Astrocyte (in vitro differentiated cells and primary cell): Measurements from ENCODE around the gene ARG2. TPM values are rescaled to one million over a fixed set of nuclear protein-coding genes. Genes with fewer than 3 reads are reported as not detected.
"Not testable (repeated sequence)": the region's sequence is repeated elsewhere in the genome, so short reads cannot be mapped to it uniquely, and the experiment has no call there.

Experiments
- DNase-seq: peaks from one replicate; pipeline ENCODE4 v3.0.0-alpha.2; 2010; ENCODE audit warnings: low read depth
- FAIRE-seq: peaks from 2 replicates; lab custom pipeline; 2011; peaks lifted over from hg19 to GRCh38; lab: Jason Lieb, UNC
- H2AFZ ChIP-seq: 2 replicates; pipeline ENCODE4 v1.6.0; 2012; ENCODE audit warnings: low read depth, low read length, inconsistent platforms
- H3K27ac ChIP-seq: 2 replicates; pipeline ENCODE4 v1.5.1; 2011; ENCODE audit warnings: low read depth, low read length, inconsistent platforms
- H3K27me3 ChIP-seq: 2 replicates; pipeline ENCODE4 v1.6.0; 2011; ENCODE audit warnings: low read length, inconsistent platforms; ENCODE audit not compliant: insufficient read depth
- H3K36me3 ChIP-seq: 2 replicates; pipeline ENCODE4 v1.5.1; 2011; ENCODE audit warnings: low read length, inconsistent platforms; ENCODE audit not compliant: insufficient read depth
- H3K4me1 ChIP-seq: 2 replicates; pipeline ENCODE4 v1.5.1; 2011; ENCODE audit warnings: low read length, inconsistent platforms; ENCODE audit not compliant: insufficient read depth
- H3K4me2 ChIP-seq: 2 replicates; pipeline ENCODE4 v1.6.0; 2012; ENCODE audit warnings: low read length, inconsistent platforms
- H3K4me3 ChIP-seq: 2 replicates; pipeline ENCODE4 v1.5.1; 2011; ENCODE audit warnings: low read depth, mild to moderate bottlenecking, low read length, inconsistent platforms; ENCODE audit not compliant: insufficient read depth
- H3K79me2 ChIP-seq: 2 replicates; pipeline ENCODE4 v1.6.0; 2012; ENCODE audit warnings: mild to moderate bottlenecking, low read length, inconsistent platforms; ENCODE audit not compliant: insufficient read depth
- H3K9ac ChIP-seq: 2 replicates; pipeline ENCODE4 v1.6.0; 2012; ENCODE audit warnings: mild to moderate bottlenecking, low read length, inconsistent platforms
- H3K9me3 ChIP-seq: 2 replicates; pipeline ENCODE4 v1.5.1; 2012; ENCODE audit warnings: low read depth, mild to moderate bottlenecking, low read length, inconsistent platforms; ENCODE audit not compliant: insufficient read depth
- H4K20me1 ChIP-seq: 2 replicates; pipeline ENCODE4 v1.6.0; 2012; ENCODE audit warnings: low read length, inconsistent platforms; ENCODE audit not compliant: insufficient read depth
- H3K27ac Mint-ChIP-seq: one replicate; pipeline ENCODE4 v1.8.0; 2021; ENCODE audit warnings: mild to moderate bottlenecking, mixed read lengths; ENCODE audit not compliant: unreplicated experiment
- H3K27me3 Mint-ChIP-seq: one replicate; pipeline ENCODE4 v1.8.0; 2021; ENCODE audit warnings: low read depth, mixed read lengths; ENCODE audit not compliant: unreplicated experiment
- H3K36me3 Mint-ChIP-seq: one replicate; pipeline ENCODE4 v1.8.0; 2021; ENCODE audit warnings: low read depth, mixed read lengths; ENCODE audit not compliant: unreplicated experiment
- H3K4me1 Mint-ChIP-seq: one replicate; pipeline ENCODE4 v1.8.0; 2021; ENCODE audit warnings: low read depth, mixed read lengths; ENCODE audit not compliant: unreplicated experiment
- H3K4me3 Mint-ChIP-seq: one replicate; pipeline ENCODE4 v1.8.0; 2021; ENCODE audit warnings: mild to moderate bottlenecking, moderate library complexity, mixed read lengths; ENCODE audit not compliant: unreplicated experiment
- H3K9me3 Mint-ChIP-seq: one replicate; pipeline ENCODE4 v1.8.0; 2021; ENCODE audit warnings: mild to moderate bottlenecking, mixed read lengths; ENCODE audit not compliant: unreplicated experiment
- EZH2 ChIP-seq: IDR thresholded peaks from 2 replicates; pipeline ENCODE4 v1.6.1; 2012; ENCODE audit warnings: mild to moderate bottlenecking, low read length, inconsistent platforms; ENCODE audit not compliant: insufficient read depth
- total RNA-seq: library from RNA; stranded (reverse); gene quantifications from 2 replicates; pipeline ENCODE4 v1.2.1, GENCODE V29; 2021
- TF ChIP-seq, protein P1 (sequence below): IDR thresholded peaks from 2 replicates; pipeline ENCODE4 v1.5.1; 2011; ENCODE audit warnings: low read depth, mild to moderate bottlenecking, inconsistent platforms, low read length, moderate library complexity; ENCODE audit not compliant: insufficient read depth

ARG2 gene
- total RNA-seq, 1 donor from 2014 or later: 11.6 TPM

DNA sequence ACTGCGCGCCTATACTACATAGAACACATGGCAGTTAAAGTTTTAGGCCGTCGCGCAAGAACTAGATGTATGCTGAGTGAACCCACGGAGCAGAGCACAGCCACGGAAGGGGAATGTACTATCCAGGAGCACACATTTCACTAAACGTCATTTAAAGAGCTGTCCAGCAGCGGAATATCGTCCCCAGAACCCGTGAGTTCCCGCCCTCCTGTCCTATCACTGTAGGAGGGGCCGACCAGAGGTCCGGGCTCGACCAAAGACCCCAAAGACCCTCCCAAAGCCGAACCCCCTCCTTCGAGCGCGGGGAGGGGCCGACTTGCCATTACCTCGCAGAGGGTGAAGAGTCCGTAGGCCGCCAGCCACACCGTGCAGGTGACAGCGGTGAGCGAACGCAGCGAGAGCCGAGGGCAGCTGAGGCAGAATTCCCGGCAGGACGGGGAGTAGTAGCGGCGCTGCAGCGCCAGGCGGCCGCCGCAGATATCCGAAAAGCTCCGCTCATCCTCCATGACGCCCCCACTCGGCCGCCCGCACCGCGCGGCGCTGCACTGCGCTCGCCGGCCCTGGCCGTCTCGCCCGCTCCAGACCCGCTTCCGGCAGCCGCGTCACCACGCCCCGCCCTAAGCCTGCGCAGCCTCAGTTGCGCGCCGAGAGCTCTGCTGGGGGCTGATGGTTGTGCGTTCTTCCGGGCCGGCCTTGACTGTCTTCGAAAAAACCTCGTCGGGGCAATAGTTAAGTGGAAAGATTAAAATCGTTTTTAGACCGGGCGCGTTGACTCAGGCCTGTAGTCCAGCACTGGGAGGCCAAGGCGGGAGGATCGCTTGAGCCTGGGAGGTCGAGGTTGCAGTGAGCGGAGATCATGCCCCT is 19.8 kb upstream of the ARG2 start, which contains the start of gene PIGH:
Gene PIGH, minus strand, starts transcription at position 571 of the 864 bp plus-strand sequence. Its CDS starts 65 bp downstream, at position 506.
- DNase-seq: peak; percentile 65
- Mint-ChIP-seq H3K9me3 (no peaks in the 10 kb centered on the region), H3K4me1 (no peaks in the 10 kb centered on the region), H3K27me3 (no peaks in the 10 kb centered on the region), H3K4me3 (peak within 1 kb of the TSS; percentile 93), H3K36me3 (no peaks in the 10 kb centered on the region), H3K27ac (peak within 1 kb of the TSS; percentile 89)
- no peak for FAIRE-seq
- Histone ChIP-seq H3K4me3 (peak within 1 kb of the TSS; percentile 83), H3K36me3 (peaks cover 3% of the 10 kb centered on the region), H3K4me1 (no peaks in the 10 kb centered on the region), H4K20me1 (peaks cover 9% of the 10 kb centered on the region), H3K27me3 (no peaks in the 10 kb centered on the region), H3K79me2 (no peaks in the 10 kb centered on the region), H3K9ac (peak within 1 kb of the TSS; percentile 82), H3K9me3 (no peaks in the 10 kb centered on the region), H2AFZ (peak within 1 kb of the TSS; percentile 94), H3K4me2 (peak within 1 kb of the TSS; percentile 84), H3K27ac (peak within 1 kb of the TSS; percentile 49)
- TF ChIP-seq, protein P1, sequence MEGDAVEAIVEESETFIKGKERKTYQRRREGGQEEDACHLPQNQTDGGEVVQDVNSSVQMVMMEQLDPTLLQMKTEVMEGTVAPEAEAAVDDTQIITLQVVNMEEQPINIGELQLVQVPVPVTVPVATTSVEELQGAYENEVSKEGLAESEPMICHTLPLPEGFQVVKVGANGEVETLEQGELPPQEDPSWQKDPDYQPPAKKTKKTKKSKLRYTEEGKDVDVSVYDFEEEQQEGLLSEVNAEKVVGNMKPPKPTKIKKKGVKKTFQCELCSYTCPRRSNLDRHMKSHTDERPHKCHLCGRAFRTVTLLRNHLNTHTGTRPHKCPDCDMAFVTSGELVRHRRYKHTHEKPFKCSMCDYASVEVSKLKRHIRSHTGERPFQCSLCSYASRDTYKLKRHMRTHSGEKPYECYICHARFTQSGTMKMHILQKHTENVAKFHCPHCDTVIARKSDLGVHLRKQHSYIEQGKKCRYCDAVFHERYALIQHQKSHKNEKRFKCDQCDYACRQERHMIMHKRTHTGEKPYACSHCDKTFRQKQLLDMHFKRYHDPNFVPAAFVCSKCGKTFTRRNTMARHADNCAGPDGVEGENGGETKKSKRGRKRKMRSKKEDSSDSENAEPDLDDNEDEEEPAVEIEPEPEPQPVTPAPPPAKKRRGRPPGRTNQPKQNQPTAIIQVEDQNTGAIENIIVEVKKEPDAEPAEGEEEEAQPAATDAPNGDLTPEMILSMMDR: peak; percentile 28
- TF ChIP-seq EZH2: no peak

DNA sequence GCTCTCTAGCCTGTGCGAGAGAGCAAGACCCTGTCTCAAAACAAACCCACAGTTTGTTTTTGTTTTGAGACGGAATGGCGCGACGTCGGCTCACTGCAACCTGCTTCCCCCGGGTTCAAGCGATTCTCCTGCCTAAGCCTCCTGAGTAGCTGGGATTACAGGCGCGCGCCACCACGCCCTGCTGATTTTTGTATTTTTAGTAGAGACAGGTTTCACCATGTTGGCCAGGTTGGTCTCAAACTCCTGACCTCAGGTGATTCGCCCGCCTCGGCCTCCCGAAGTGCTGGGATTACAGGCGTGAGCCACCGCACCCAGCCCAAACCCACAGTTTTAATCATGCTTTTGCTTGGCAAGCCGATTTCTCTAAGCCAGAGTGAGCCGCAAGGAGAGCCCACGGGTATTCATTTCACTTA is 19.2 kb upstream of the ARG2 start:
- not testable (repeated sequence) for FAIRE-seq, H4K20me1 ChIP-seq, H3K36me3 Mint-ChIP-seq, H3K9me3 Mint-ChIP-seq, H3K79me2 ChIP-seq, DNase-seq, H3K4me1 Mint-ChIP-seq, H3K4me1 ChIP-seq, H3K36me3 ChIP-seq, H3K9me3 ChIP-seq, H3K27me3 ChIP-seq, H3K27me3 Mint-ChIP-seq
- H3K27ac ChIP-seq: peak overlapping the region; percentile 49
- peak overlapping the region; percentile 82 for H3K9ac ChIP-seq
- Mint-ChIP-seq H3K27ac (peak overlapping the region; percentile 89), H3K4me3 (peak overlapping the region; percentile 93)
- H2AFZ ChIP-seq: peak overlapping the region; percentile 94
- H3K4me2 ChIP-seq: peak overlapping the region; percentile 84
- H3K4me3 ChIP-seq: peak overlapping the region; percentile 83

DNA sequence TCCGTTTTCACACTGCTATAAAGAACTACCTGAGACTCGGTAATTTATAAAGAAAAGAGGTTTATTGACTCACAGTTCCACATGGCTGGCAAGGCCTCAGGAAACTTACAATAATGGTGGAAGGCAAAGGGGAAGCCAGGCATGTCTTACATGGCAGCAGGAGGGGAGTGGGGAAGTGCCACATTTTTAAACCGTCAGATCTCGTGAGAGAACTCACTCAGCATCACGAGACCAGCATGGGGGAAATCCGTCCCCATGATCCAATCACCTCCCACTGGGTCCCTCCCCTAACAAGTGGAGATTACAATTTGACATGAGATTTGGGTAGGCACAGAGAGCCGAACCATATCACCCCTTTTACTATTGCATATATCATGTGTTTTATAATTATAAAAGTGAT is 17.6 kb upstream of the ARG2 start:
- no peaks in the 10 kb centered on the region for H3K4me1 Mint-ChIP-seq
- no peaks in the 10 kb centered on the region for H3K9me3 Mint-ChIP-seq
- FAIRE-seq (no peak), DNase-seq (no peak)
- Histone ChIP-seq H3K79me2 (no peaks in the 10 kb centered on the region), H4K20me1 (peaks cover 9% of the 10 kb centered on the region), H3K9ac (no peak overlapping the region), H3K4me1 (no peaks in the 10 kb centered on the region), H3K27ac (no peak overlapping the region), H3K36me3 (no peaks in the 10 kb centered on the region), H2AFZ (no peak overlapping the region), H3K4me3 (no peak overlapping the region), H3K27me3 (peaks cover under 1% of the 10 kb centered on the region), H3K9me3 (no peaks in the 10 kb centered on the region), H3K4me2 (no peak overlapping the region)
- no peak overlapping the region for H3K4me3 Mint-ChIP-seq
- no peak overlapping the region for H3K27ac Mint-ChIP-seq
- no peak for TF ChIP-seq EZH2
- TF ChIP-seq, protein P1: no peak
- H3K36me3 Mint-ChIP-seq: no peaks in the 10 kb centered on the region
- no peaks in the 10 kb centered on the region for H3K27me3 Mint-ChIP-seq
